OCI-LY7 (cell line): ENCODE data around the gene KRT35. TPM values are rescaled to one million over a fixed set of nuclear protein-coding genes. Genes with fewer than 3 reads are reported as not detected.

Experiments
- BruUV-seq: library from RNA; stranded (reverse); fragments of 400-500 nt; replicated peaks from 2 replicates; lab custom pipeline; 2021; lab: Mats Ljungman, UMichigan
- CTCF ChIA-PET: fragments of 300-600 bp; sonication (Branson Sonifier 250); formaldehyde crosslinking; loops from one replicate; lab custom pipeline; 2022; ENCODE audit warnings: antibody characterized with exemption; ENCODE audit not compliant: unreplicated experiment; lab: Charles Lee
- POLR2A ChIA-PET: fragments of 300-600 bp; sonication (Branson Sonifier 250); formaldehyde crosslinking; loops from one replicate; lab custom pipeline; 2022; ENCODE audit warnings: antibody characterized with exemption; lab: Charles Lee
- DNase-seq: peaks from one replicate; pipeline ENCODE4 v3.0.0-alpha.2; 2015; ENCODE audit warnings: low spot score
- H2AFZ ChIP-seq: fragments of 200-600 bp; sonication (generic), shearing (Covaris generic); 2 replicates; pipeline ENCODE4 v1.6.1; 2014; ENCODE audit warnings: mild to moderate bottlenecking, antibody characterized with exemption, low read length, moderate library complexity
- H3K27ac ChIP-seq: fragments of 200-600 bp; sonication (generic); 2 replicates; pipeline ENCODE4 v1.5.1; 2014; ENCODE audit warnings: mixed run types, low read depth, mild to moderate bottlenecking, moderate library complexity, low read length, inconsistent platforms; ENCODE audit not compliant: poor library complexity, severe bottlenecking
- H3K36me3 ChIP-seq: fragments of 200-600 bp; sonication (generic); 2 replicates; pipeline ENCODE4 v1.6.1; 2014; ENCODE audit warnings: mild to moderate bottlenecking, antibody characterized with exemption, low read length, moderate library complexity, mixed read lengths; ENCODE audit not compliant: insufficient read depth
- H3K4me1 ChIP-seq: fragments of 200-600 bp; sonication (generic); 2 replicates; pipeline ENCODE4 v1.5.1; 2014; ENCODE audit warnings: mild to moderate bottlenecking, low read length; ENCODE audit not compliant: insufficient read depth, poor library complexity, severe bottlenecking
- H3K4me2 ChIP-seq: fragments of 200-600 bp; sonication (generic); 2 replicates; pipeline ENCODE4 v1.6.1; 2014; ENCODE audit warnings: mild to moderate bottlenecking, low read length
- H3K4me3 ChIP-seq: fragments of 200-600 bp; sonication (generic); 2 replicates; pipeline ENCODE4 v1.5.1; 2014; ENCODE audit warnings: mild to moderate bottlenecking, low read depth, low read length; ENCODE audit not compliant: poor library complexity, severe bottlenecking
- H3K79me2 ChIP-seq: fragments of 200-600 bp; sonication (generic); 2 replicates; pipeline ENCODE4 v1.6.1; 2016; ENCODE audit warnings: low read depth, mild to moderate bottlenecking, low read length, moderate library complexity, mixed read lengths; ENCODE audit not compliant: insufficient read depth
- H3K9me2 ChIP-seq: fragments of 200-600 bp; sonication (generic); 2 replicates; pipeline ENCODE4 v1.6.1; 2016; ENCODE audit warnings: mild to moderate bottlenecking, low read length, mixed read lengths; ENCODE audit not compliant: insufficient read depth
- H3K9me3 ChIP-seq: fragments of 200-600 bp; sonication (generic); 2 replicates; pipeline ENCODE4 v1.6.1; 2014; ENCODE audit warnings: mild to moderate bottlenecking, mixed run types, low read length, mixed read lengths
- H4K20me1 ChIP-seq: fragments of 200-600 bp; sonication (generic); 2 replicates; pipeline ENCODE4 v1.6.1; 2014; ENCODE audit warnings: mild to moderate bottlenecking, antibody characterized with exemption, low read length, moderate library complexity, mixed read lengths; ENCODE audit not compliant: insufficient read depth
- EZH2phosphoT487 ChIP-seq: fragments of 200-600 bp; sonication (generic); IDR thresholded peaks from 2 replicates; pipeline ENCODE4 v1.6.1; 2018; ENCODE audit warnings: low read depth, borderline replicate concordance, mild to moderate bottlenecking, mixed run types, antibody characterized with exemption, low read length, moderate library complexity, mixed read lengths
- intact Hi-C: fragments of 100-400 bp; cut with micrococcal nuclease; formaldehyde crosslinking; loops from one replicate; pipeline ENCODE4 v1.10.0; 2022; ENCODE audit not compliant: unreplicated experiment
- total RNA-seq, 2 experiments: library from RNA; depleted of rRNA in 1 of 2; stranded (reverse); fragments of >200 nt in 1 of 2; shearing (Covaris generic) in 1 of 2; gene quantifications; 2 replicates each; pipeline ENCODE4 v1.2.3, GENCODE V29; 2014 to 2022
- TF ChIP-seq, protein P1 (sequence below): fragments of 200-600 bp; sonication (generic); conservative IDR thresholded peaks from 2 replicates; pipeline ENCODE4 v1.5.1; 2014; ENCODE audit warnings: mild to moderate bottlenecking, antibody characterized with exemption, low read length, moderate library complexity, mixed read lengths

The KRT35 gene
- total RNA-seq, 2 experiments from 2014 or later, result not detected

DNA sequence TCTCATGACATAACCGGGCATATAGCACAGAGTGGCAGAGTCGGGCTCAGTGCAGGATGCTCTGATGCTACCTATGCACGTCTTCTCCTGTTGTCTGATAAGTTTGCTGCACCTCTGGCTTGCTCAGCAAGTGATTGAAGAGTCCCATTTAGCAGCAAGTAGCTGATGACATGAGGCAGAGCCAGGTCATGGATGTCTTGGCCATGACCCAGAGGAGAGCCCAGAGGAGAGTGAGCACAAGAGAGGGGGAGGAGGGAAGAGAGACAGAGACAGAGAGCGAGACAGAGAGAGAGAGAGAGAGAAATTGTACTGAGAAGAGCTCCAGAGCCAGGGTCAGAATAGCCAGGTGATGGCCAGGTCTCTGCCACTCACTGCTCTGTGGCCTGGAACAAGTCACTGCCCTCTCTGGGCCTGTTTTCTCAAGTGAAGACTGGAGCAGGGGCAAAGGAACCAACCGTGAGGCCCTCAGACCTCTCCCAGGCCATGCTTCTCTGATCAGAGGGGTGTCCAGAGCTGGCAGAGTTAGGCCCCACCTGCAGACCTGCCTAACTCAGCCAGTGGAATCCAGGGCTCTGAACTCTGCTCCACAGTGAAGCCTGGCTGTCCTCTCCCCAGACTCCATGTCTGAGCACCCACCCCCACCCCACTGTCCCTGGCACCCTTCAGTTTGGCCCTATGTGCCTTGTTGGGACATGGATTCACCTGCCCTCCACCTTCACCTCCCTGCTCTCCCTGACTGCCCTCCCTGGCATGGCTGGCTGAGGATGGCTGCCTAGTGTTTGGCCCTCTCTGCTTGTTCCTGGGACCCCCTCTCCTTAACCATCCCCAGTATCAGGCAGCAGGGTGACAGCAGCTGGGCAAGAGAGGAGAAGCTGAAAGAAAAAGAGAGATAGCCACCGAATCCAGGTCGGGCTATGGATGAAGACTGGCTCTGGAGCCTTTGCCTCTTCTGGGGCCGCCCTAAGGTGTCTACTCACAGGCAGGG, 4.3 kb upstream of the KRT35 start:
- no peak for TF ChIP-seq EZH2phosphoT487
- TF ChIP-seq, protein P1, sequence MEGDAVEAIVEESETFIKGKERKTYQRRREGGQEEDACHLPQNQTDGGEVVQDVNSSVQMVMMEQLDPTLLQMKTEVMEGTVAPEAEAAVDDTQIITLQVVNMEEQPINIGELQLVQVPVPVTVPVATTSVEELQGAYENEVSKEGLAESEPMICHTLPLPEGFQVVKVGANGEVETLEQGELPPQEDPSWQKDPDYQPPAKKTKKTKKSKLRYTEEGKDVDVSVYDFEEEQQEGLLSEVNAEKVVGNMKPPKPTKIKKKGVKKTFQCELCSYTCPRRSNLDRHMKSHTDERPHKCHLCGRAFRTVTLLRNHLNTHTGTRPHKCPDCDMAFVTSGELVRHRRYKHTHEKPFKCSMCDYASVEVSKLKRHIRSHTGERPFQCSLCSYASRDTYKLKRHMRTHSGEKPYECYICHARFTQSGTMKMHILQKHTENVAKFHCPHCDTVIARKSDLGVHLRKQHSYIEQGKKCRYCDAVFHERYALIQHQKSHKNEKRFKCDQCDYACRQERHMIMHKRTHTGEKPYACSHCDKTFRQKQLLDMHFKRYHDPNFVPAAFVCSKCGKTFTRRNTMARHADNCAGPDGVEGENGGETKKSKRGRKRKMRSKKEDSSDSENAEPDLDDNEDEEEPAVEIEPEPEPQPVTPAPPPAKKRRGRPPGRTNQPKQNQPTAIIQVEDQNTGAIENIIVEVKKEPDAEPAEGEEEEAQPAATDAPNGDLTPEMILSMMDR, result no peak
- ChIA-PET POLR2A (no interaction called here), CTCF (no interaction called here)
- H3K36me3 ChIP-seq, result no peaks in the 10 kb centered on the region
- no peaks in the 10 kb centered on the region for H3K9me3 ChIP-seq
- H3K9me2 ChIP-seq, result no peaks in the 10 kb centered on the region
- H3K79me2 ChIP-seq, result no peaks in the 10 kb centered on the region
- no peak overlapping the region for H3K27ac ChIP-seq
- no peak for DNase-seq
- H4K20me1 ChIP-seq, result no peaks in the 10 kb centered on the region
- H3K4me2 ChIP-seq, result no peak overlapping the region
- no peak overlapping the region for H2AFZ ChIP-seq
- no peak overlapping the region for H3K4me3 ChIP-seq
- intact Hi-C loops, result loop anchor here (5.0 kb wide), 1 partner anchor 177 kb away; no protein-coding TSS in a partner anchor
- no TSS peak for BruUV-seq
- no peaks in the 10 kb centered on the region for H3K4me1 ChIP-seq

DNA sequence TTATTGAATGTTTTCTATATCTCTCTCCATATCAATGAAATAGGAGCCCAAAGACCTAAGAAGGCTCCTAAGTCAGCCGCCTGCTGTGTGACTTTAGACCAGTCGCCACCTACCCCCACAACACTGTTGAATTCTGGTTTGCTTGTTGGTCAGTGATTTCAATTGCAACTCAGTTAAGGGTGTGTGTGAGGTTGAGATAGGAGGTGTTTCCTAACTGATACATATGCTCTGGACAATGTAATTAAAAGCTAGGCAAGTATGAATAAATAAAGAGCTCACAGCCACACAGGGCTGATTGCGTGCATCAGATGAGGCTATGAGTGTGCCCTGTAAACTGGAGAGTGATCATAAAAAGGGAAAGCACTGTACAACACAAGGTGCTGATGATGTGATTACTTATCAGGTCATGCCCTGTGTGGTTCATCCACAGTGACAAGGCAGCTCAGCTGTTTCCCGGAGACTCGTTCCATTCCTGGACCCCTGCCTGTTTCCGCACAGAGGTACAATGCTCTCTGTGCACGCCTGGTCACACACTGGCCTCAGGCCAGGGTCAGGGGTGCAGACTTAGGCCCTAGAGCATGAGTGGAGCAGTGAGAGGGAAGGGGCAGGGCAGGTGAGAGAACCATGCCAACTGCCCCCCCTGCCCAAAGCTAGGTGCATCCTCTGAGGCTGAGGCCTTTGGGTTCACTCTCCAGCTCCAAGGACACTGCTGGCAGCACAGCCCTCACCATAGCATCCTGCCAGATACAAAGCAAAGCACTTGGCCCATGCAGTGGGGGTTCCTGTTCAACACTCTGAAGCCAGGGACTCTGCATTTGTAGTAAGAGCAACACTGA, 3.3 kb upstream of the KRT35 start:
- H3K79me2 ChIP-seq, result no peaks in the 10 kb centered on the region
- ChIA-PET CTCF (no interaction called here), POLR2A (no interaction called here)
- no peaks in the 10 kb centered on the region for H3K9me3 ChIP-seq
- no peak overlapping the region for H3K27ac ChIP-seq
- intact Hi-C loops, result no loop called here
- no peaks in the 10 kb centered on the region for H3K9me2 ChIP-seq
- TF ChIP-seq, protein P1, result no peak
- no peak for TF ChIP-seq EZH2phosphoT487
- no TSS peak for BruUV-seq
- no peak for DNase-seq
- H3K4me3 ChIP-seq, result no peak overlapping the region
- H3K4me1 ChIP-seq, result no peaks in the 10 kb centered on the region
- H3K4me2 ChIP-seq, result no peak overlapping the region
- no peak overlapping the region for H2AFZ ChIP-seq
- H4K20me1 ChIP-seq, result no peaks in the 10 kb centered on the region
- no peaks in the 10 kb centered on the region for H3K36me3 ChIP-seq
